Mesothelial cell of epicardium (in vitro differentiated cells): Measurements from ENCODE around the gene GABRD. TPM values are rescaled to one million over a fixed set of nuclear protein-coding genes. Genes with fewer than 3 reads are reported as not detected.
A peak's percentile ranks its signal among the peaks of the same experiment; 100 is the strongest.

Experiments
- DNase-seq, 2 experiments: peaks; one replicate each; pipeline ENCODE4 v3.0.0; 2021; ENCODE audit warnings: low spot score in 2 of 2; ENCODE audit not compliant: unreplicated experiment in 2 of 2
- H3K27ac Mint-ChIP-seq: 2 replicates; pipeline ENCODE4 v1.8.0; 2021; ENCODE audit warnings: mixed read lengths
- H3K27me3 Mint-ChIP-seq: 2 replicates; pipeline ENCODE4 v1.8.0; 2021; ENCODE audit warnings: low read depth, mixed read lengths
- H3K36me3 Mint-ChIP-seq: 2 replicates; pipeline ENCODE4 v1.8.0; 2021; ENCODE audit warnings: mixed read lengths
- H3K4me1 Mint-ChIP-seq: 2 replicates; pipeline ENCODE4 v1.8.0; 2021; ENCODE audit warnings: mixed read lengths
- H3K4me3 Mint-ChIP-seq: 2 replicates; pipeline ENCODE4 v1.8.0; 2021; ENCODE audit warnings: mild to moderate bottlenecking, moderate library complexity, mixed read lengths
- H3K9me3 Mint-ChIP-seq: 2 replicates; pipeline ENCODE4 v1.8.0; 2021; ENCODE audit warnings: mixed read lengths
- total RNA-seq: library from RNA; stranded (reverse); gene quantifications from 3 replicates; pipeline ENCODE4 v1.2.1, GENCODE V29; 2021
- TF ChIP-seq, protein P1 (sequence below): fragments of 200-600 bp; sonication (generic); IDR thresholded peaks from one replicate; pipeline ENCODE4 v1.5.0; 2021; ENCODE audit warnings: antibody characterized with exemption; ENCODE audit not compliant: unreplicated experiment

GABRD gene
- total RNA-seq, 1 donor from 2014 or later = 0.09 TPM

- no peaks in the 10 kb centered on the region for H3K9me3 Mint-ChIP-seq
- H3K27ac Mint-ChIP-seq = no peak overlapping the region
- H3K4me1 Mint-ChIP-seq = no peaks in the 10 kb centered on the region
- TF ChIP-seq, protein P1, sequence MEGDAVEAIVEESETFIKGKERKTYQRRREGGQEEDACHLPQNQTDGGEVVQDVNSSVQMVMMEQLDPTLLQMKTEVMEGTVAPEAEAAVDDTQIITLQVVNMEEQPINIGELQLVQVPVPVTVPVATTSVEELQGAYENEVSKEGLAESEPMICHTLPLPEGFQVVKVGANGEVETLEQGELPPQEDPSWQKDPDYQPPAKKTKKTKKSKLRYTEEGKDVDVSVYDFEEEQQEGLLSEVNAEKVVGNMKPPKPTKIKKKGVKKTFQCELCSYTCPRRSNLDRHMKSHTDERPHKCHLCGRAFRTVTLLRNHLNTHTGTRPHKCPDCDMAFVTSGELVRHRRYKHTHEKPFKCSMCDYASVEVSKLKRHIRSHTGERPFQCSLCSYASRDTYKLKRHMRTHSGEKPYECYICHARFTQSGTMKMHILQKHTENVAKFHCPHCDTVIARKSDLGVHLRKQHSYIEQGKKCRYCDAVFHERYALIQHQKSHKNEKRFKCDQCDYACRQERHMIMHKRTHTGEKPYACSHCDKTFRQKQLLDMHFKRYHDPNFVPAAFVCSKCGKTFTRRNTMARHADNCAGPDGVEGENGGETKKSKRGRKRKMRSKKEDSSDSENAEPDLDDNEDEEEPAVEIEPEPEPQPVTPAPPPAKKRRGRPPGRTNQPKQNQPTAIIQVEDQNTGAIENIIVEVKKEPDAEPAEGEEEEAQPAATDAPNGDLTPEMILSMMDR = no peak
- H3K4me3 Mint-ChIP-seq = no peak overlapping the region
- no peak for DNase-seq
- H3K27me3 Mint-ChIP-seq = no peaks in the 10 kb centered on the region
- H3K36me3 Mint-ChIP-seq = no peaks in the 10 kb centered on the region
Observed at GRCh38 chr1:1982379-1983232, 36.5 kb upstream of the GABRD start.

DNA sequence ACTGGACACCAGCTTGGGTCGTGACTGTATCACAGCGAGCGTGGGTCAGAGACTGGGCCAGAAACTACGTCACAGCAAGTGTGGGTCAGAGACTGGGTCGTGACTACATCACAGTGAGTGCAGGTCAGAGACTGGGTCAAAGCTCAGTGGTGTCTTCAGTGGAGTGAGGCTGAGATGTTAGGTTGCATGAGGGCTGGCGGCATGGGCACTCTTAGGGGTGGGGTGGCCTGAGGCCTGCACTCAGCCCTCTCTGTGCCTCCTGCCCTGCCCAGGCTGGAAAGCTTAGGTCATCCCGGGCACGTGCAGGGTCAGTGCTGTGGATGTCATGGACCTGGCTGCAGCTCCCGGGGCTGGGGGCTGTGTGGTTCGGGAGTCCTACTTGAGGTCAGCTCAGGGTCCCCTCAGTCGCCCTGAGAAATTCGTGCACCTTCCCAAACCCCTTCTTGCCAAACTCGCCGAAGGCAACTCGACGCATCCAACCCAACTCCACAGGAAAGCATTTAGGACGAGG lies 34.5 kb upstream of the GABRD start:
- H3K27ac Mint-ChIP-seq = peak overlapping the region; percentile 26
- H3K9me3 Mint-ChIP-seq = no peaks in the 10 kb centered on the region
- no peaks in the 10 kb centered on the region for H3K36me3 Mint-ChIP-seq
- H3K27me3 Mint-ChIP-seq = no peaks in the 10 kb centered on the region
- H3K4me3 Mint-ChIP-seq = no peak overlapping the region
- TF ChIP-seq, protein P1 = no peak
- peaks cover 8% of the 10 kb centered on the region for H3K4me1 Mint-ChIP-seq
- no peak for DNase-seq

- TF ChIP-seq, protein P1 = no peak
- no peak for DNase-seq
- Mint-ChIP-seq H3K36me3 (no peaks in the 10 kb centered on the region), H3K4me1 (peaks cover 15% of the 10 kb centered on the region), H3K4me3 (no peak overlapping the region), H3K9me3 (no peaks in the 10 kb centered on the region), H3K27me3 (no peaks in the 10 kb centered on the region), H3K27ac (no peak overlapping the region)
Observed at GRCh38 chr1:1985375-1986050, 33.6 kb upstream of the GABRD start.

DNA sequence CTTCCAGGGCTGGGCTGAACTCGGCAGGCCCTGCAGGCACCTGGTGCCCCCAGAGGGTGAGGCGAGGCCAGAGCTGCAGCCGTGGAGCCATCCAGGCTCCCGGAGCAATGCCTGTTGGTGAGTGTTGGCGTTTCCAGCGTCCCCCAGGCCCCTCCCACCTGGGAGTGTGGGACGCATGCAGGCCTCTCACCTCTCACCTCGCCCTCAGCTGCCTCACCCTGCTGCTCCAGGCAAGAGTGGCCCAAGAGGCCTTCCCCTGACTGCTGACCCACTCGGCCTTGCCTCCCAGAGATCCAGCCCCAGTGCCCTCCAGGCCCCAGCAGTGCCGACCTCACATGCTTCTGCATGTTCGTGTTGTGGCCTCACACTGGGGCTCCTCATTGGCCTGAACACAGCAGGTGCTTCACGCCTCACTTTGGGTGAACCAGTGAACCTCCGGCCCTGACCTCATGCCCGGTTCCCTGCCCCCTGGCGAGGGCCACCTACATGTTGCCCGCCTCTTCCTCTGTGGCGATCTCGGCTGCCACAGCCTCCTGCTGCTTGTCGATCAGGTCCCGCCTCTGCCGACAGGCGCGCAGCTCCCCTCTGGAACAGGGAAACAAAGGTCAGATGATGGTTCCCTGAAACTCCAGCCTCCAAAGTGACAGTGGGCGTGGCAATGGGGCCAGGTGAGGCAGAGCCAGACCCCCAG lies 32.5 kb upstream of the GABRD start:
- no peak overlapping the region for H3K4me3 Mint-ChIP-seq
- DNase-seq = no peak
- peaks cover 19% of the 10 kb centered on the region for H3K4me1 Mint-ChIP-seq
- no peaks in the 10 kb centered on the region for H3K9me3 Mint-ChIP-seq
- TF ChIP-seq, protein P1 = no peak
- H3K27ac Mint-ChIP-seq = no peak overlapping the region
- no peaks in the 10 kb centered on the region for H3K27me3 Mint-ChIP-seq
- H3K36me3 Mint-ChIP-seq = no peaks in the 10 kb centered on the region

GRCh38 chr1:1987142-1987510 lies 32.0 kb upstream of the GABRD start:
- Mint-ChIP-seq H3K9me3 (no peaks in the 10 kb centered on the region), H3K27me3 (no peaks in the 10 kb centered on the region), H3K36me3 (no peaks in the 10 kb centered on the region), H3K4me3 (no peak overlapping the region), H3K4me1 (peaks cover 19% of the 10 kb centered on the region), H3K27ac (no peak overlapping the region)
- no peak for DNase-seq
- TF ChIP-seq, protein P1 = no peak
